Activated CD4-positive, alpha-beta memory T cell treated with anti-CD3 and anti-CD28 coated beads for 36 hours (primary cell): ENCODE results near the gene QSOX1. TPM values are rescaled to one million over a fixed set of nuclear protein-coding genes. Genes with fewer than 3 reads are reported as not detected.

Source experiments
- CTCF ChIA-PET: fragments of 350-600 bp; sonication (Branson Sonifier 250); formaldehyde crosslinking; loops from one replicate; lab custom pipeline; 2021; ENCODE audit warnings: antibody characterized with exemption, inconsistent platforms; lab: Charles Lee
- POLR2A ChIA-PET: fragments of 350-600 bp; sonication (Branson Sonifier 250); formaldehyde crosslinking; loops from one replicate; lab custom pipeline; 2021; ENCODE audit warnings: antibody characterized with exemption; lab: Charles Lee
- DNase-seq: peaks from one replicate; pipeline ENCODE4 v3.0.0-alpha.2; 2020
- H3K27ac Mint-ChIP-seq: one replicate; pipeline ENCODE4 v1.8.0; 2021; ENCODE audit warnings: mixed read lengths
- H3K27me3 Mint-ChIP-seq: one replicate; pipeline ENCODE4 v1.8.0; 2021; ENCODE audit warnings: mixed read lengths
- H3K36me3 Mint-ChIP-seq: one replicate; pipeline ENCODE4 v1.8.0; 2021; ENCODE audit warnings: mixed read lengths
- H3K4me1 Mint-ChIP-seq: one replicate; pipeline ENCODE4 v1.8.0; 2021; ENCODE audit warnings: low read depth, mixed read lengths
- H3K4me3 Mint-ChIP-seq: one replicate; pipeline ENCODE4 v1.8.0; 2021; ENCODE audit warnings: mild to moderate bottlenecking, mixed read lengths
- H3K9me3 Mint-ChIP-seq: one replicate; pipeline ENCODE4 v1.8.0; 2021; ENCODE audit warnings: mixed read lengths
- intact Hi-C: fragments of 100-400 bp; cut with micrococcal nuclease; formaldehyde crosslinking; loops from one replicate; pipeline ENCODE4 v1.15.1; 2023
- total RNA-seq, 2 experiments: library from RNA; stranded (reverse); gene quantifications; one replicate each; pipeline ENCODE4 v1.2.3, GENCODE V29; 2021

Gene QSOX1
- total RNA-seq, 2 experiments from 2014 or later, result 40.3 to 42.4 TPM

- no peak for DNase-seq
- H3K27ac Mint-ChIP-seq, result no peak overlapping the region
- POLR2A ChIA-PET, result no interaction called here
- intact Hi-C loops, result no loop called here
- no peaks in the 10 kb centered on the region for H3K9me3 Mint-ChIP-seq
- peaks cover 5% of the 10 kb centered on the region for H3K27me3 Mint-ChIP-seq
- H3K36me3 Mint-ChIP-seq, result no peaks in the 10 kb centered on the region
- H3K4me3 Mint-ChIP-seq, result no peak overlapping the region
- H3K4me1 Mint-ChIP-seq, result peaks cover under 1% of the 10 kb centered on the region
- CTCF ChIA-PET, result no interaction called here
These were observed 53.6 kb downstream of the QSOX1 start for GRCh38 chr1:180208264-180208663.

GRCh38 chr1:180210008-180210620, 55.4 kb downstream of the QSOX1 start:
- ChIA-PET POLR2A (no interaction called here), CTCF (no interaction called here)
- peaks cover 5% of the 10 kb centered on the region for H3K27me3 Mint-ChIP-seq
- peaks cover 9% of the 10 kb centered on the region for H3K4me1 Mint-ChIP-seq
- intact Hi-C loops, result no loop called here
- no peaks in the 10 kb centered on the region for H3K9me3 Mint-ChIP-seq
- DNase-seq, result no peak
- H3K36me3 Mint-ChIP-seq, result no peaks in the 10 kb centered on the region
- no peak overlapping the region for H3K27ac Mint-ChIP-seq
- no peak overlapping the region for H3K4me3 Mint-ChIP-seq

DNA sequence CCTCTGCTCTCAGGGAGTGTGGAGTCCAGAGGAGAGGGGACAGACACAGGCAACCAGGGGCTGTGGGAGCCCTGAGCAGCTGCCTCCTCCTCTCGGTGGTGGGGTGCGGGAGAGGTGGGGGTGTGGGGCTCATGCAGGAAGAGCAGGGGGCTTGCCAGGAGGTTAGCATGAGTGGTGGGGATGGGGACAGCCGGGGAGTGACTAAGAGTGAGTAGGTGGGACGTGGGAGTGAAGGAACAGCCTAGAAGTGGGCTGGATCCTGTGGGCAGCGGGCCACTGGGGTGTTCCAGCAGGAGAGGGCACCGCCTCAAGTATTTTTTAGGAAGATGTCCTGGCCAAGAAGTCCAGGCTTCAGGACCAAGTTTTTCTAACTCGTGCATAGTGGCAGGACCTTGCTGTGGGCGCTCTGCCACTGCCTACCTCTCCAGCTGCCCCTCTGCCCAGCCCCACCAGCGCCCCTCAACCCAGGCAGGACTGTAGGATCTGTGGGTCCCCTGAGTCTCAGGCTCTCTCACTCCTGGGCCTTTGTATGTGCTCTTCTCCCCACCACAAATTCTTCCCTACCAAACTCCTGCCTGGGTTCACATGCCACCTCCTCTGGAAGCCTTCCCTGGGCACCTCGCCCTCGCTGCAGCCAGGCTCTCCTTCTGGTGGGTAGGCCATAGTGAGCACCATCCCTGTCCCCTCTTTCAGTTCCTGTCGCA, 56.6 kb downstream of the QSOX1 start:
- Mint-ChIP-seq H3K4me3 (no peak overlapping the region), H3K4me1 (peaks cover 16% of the 10 kb centered on the region), H3K36me3 (no peaks in the 10 kb centered on the region), H3K9me3 (no peaks in the 10 kb centered on the region), H3K27ac (no peak overlapping the region), H3K27me3 (peaks cover 5% of the 10 kb centered on the region)
- CTCF ChIA-PET, result no interaction called here
- DNase-seq, result no peak
- intact Hi-C loops, result no loop called here
- POLR2A ChIA-PET, result no interaction called here

DNA sequence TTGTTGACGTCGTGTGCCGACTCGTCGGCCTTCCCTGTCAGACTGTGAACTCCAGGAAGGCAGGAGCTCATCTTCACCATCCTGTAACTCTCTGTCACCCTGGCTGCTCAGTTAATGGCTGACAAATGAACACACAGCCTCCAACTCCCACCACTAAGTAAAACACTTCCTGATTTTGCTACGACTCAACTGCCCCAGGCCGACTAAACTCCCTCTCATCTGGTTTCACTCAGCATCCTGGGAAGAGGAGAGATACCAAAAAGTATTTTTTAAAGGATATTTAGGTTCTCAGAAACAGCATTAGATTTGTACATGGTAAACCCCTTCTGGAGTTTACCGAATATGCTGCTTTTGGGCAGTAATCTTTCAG, 57.2 kb downstream of the QSOX1 start:
- ChIA-PET POLR2A (no interaction called here), CTCF (interaction anchor here (2.4 kb wide), 1 partner anchor 32 kb away, joined by 16 read pairs; no protein-coding TSS in a partner anchor)
- peaks cover 16% of the 10 kb centered on the region for H3K4me1 Mint-ChIP-seq
- intact Hi-C loops, result no loop called here
- H3K4me3 Mint-ChIP-seq, result no peak overlapping the region
- peaks cover 5% of the 10 kb centered on the region for H3K27me3 Mint-ChIP-seq
- H3K9me3 Mint-ChIP-seq, result no peaks in the 10 kb centered on the region
- DNase-seq, result no peak
- H3K27ac Mint-ChIP-seq, result no peak overlapping the region
- no peaks in the 10 kb centered on the region for H3K36me3 Mint-ChIP-seq

- intact Hi-C loops, result no loop called here
- peak overlapping the region; percentile 48 for H3K4me3 Mint-ChIP-seq
- H3K4me1 Mint-ChIP-seq, result peaks cover 16% of the 10 kb centered on the region
- H3K36me3 Mint-ChIP-seq, result no peaks in the 10 kb centered on the region
- H3K27ac Mint-ChIP-seq, result no peak overlapping the region
- CTCF ChIA-PET, result interaction anchor here (0.6 to 2.4 kb wide), 4 partner anchors 9 to 1645 kb away, joined by 3 to 16 read pairs (median 4); no protein-coding TSS in a partner anchor
- H3K27me3 Mint-ChIP-seq, result peaks cover 5% of the 10 kb centered on the region
- H3K9me3 Mint-ChIP-seq, result no peaks in the 10 kb centered on the region
- POLR2A ChIA-PET, result no interaction called here
- DNase-seq, result peak; percentile 78
These were observed 58.9 kb downstream of the QSOX1 start for GRCh38 chr1:180213401-180214170.

GRCh38 chr1:180215856-180216625, 61.4 kb downstream of the QSOX1 start:
- no peaks in the 10 kb centered on the region for H3K9me3 Mint-ChIP-seq
- ChIA-PET CTCF (no interaction called here), POLR2A (no interaction called here)
- H3K27me3 Mint-ChIP-seq, result peaks cover 5% of the 10 kb centered on the region
- intact Hi-C loops, result no loop called here
- H3K4me3 Mint-ChIP-seq, result no peak overlapping the region
- H3K27ac Mint-ChIP-seq, result no peak overlapping the region
- DNase-seq, result no peak
- peaks cover 16% of the 10 kb centered on the region for H3K4me1 Mint-ChIP-seq
- H3K36me3 Mint-ChIP-seq, result no peaks in the 10 kb centered on the region

GRCh38 chr1:180217006-180217405, 62.3 kb downstream of the QSOX1 start:
- Mint-ChIP-seq H3K27ac (no peak overlapping the region), H3K4me3 (no peak overlapping the region), H3K9me3 (no peaks in the 10 kb centered on the region), H3K36me3 (no peaks in the 10 kb centered on the region), H3K27me3 (no peaks in the 10 kb centered on the region), H3K4me1 (peaks cover 16% of the 10 kb centered on the region)
- DNase-seq, result no peak
- ChIA-PET POLR2A (no interaction called here), CTCF (interaction anchor here (0.7 kb wide), 1 partner anchor 14 kb away, joined by 3 read pairs; no protein-coding TSS in a partner anchor)
- intact Hi-C loops, result no loop called here

DNA sequence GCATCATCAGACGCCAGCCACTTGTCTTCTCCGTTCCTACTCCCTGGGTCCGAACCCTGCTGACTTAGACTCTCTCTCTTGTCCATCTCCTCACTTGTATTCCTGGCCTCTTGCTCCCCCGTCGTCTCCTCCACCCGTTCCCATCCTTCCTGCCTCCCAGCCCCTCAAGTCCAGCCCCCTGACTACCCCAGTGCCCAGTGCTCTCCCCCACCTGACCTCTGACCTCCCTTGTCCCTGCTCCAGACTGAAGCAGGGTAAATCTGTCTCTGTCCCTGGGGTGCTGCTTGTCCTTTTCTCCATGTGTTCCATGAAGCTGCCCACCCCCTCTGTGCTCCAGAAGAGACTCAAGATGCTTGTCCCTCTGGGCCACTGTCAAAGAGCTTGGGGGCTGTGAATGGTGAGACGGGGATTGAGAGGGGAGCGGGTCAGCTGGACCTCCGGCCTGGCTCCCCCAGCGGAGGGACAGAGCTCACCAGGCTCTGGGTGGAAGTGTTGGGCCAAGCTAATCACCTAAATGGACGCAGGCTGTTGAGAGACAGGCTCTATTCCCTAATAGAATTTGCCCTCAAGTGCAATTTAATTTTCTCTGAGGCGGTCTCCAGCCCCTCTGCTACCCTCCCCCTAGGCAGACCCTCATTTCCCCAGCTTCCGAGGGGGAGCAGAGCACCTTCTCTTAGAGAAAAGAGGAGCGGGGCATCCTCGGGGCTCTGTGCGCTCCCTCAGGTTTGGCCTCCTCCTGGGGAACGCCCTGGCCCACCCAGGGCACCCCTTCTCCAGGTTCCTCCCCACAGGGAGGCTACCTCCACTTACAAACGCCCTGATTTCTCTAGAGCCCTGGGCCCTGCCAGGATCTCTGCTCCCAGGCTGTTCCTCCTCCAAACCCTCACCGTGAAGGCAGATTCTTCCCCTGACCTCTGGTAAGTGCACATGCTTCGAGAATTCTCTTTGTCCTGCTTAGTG, 64.4 kb downstream of the QSOX1 start:
- no peak for DNase-seq

GRCh38 chr1:180219776-180220175, 65.1 kb downstream of the QSOX1 start:
- intact Hi-C loops, result no loop called here
- H3K36me3 Mint-ChIP-seq, result no peaks in the 10 kb centered on the region
- no peak for DNase-seq
- peaks cover 7% of the 10 kb centered on the region for H3K4me1 Mint-ChIP-seq
- H3K4me3 Mint-ChIP-seq, result no peak overlapping the region
- H3K27ac Mint-ChIP-seq, result no peak overlapping the region
- CTCF ChIA-PET, result no interaction called here
- H3K9me3 Mint-ChIP-seq, result no peaks in the 10 kb centered on the region
- H3K27me3 Mint-ChIP-seq, result peaks cover 11% of the 10 kb centered on the region
- POLR2A ChIA-PET, result no interaction called here

More for the DNA sequence above, 64.4 kb downstream of the QSOX1 start:
- Mint-ChIP-seq H3K27ac (no peak overlapping the region), H3K4me1 (peaks cover 8% of the 10 kb centered on the region), H3K4me3 (no peak overlapping the region), H3K27me3 (peaks cover 5% of the 10 kb centered on the region), H3K36me3 (no peaks in the 10 kb centered on the region), H3K9me3 (no peaks in the 10 kb centered on the region)
- intact Hi-C loops, result no loop called here
- CTCF ChIA-PET, result no interaction called here
- POLR2A ChIA-PET, result no interaction called here

DNA sequence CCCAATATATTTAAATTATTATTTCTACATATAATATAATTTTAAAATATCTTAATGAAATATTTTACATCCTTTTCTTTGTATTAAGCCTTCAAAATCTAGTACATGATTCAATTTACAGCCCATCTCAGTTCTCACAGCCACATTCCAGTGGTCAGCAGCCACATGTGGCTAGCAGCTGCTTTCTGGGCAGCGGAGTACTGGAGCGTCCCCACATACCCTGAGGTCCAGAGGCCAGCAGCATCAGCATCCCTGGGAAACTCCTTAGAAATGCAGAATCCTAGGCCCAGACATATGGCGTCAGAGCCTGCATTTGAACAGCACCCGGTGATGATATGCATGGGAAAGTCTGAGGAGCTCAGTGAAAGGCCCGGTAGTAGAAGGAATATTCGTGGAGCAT, 66.8 kb downstream of the QSOX1 start:
- no peak overlapping the region for H3K27ac Mint-ChIP-seq
- no peak for DNase-seq
- no peaks in the 10 kb centered on the region for H3K4me1 Mint-ChIP-seq
- H3K4me3 Mint-ChIP-seq, result no peak overlapping the region
- H3K27me3 Mint-ChIP-seq, result peaks cover 23% of the 10 kb centered on the region
- no peaks in the 10 kb centered on the region for H3K9me3 Mint-ChIP-seq
- intact Hi-C loops, result no loop called here
- ChIA-PET POLR2A (no interaction called here), CTCF (interaction anchor here (1.0 to 2.4 kb wide), 2 partner anchors 10 to 14 kb away, joined by 3 to 6 read pairs; no protein-coding TSS in a partner anchor)
- H3K36me3 Mint-ChIP-seq, result no peaks in the 10 kb centered on the region

DNA sequence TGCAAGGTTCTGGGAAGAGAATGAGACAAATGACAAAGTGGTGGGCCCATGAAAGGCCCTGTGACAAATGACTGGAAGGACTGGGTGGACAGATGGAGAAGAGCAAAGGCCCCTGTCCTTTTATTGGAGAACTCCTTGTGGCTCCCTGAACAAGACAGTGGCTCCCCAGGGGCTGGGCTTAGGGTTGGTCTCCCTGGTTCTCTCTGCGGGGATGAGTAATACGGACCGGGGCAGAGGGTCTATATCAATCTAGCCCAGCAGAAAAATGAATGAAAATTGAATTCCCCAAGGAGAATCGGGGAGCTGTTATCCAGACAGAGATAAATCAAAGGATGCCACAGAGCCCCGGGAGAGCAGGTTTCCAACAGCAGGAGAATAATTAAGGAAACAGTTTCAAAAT, 70.2 kb downstream of the QSOX1 start:
- DNase-seq, result no peak
- H3K27ac Mint-ChIP-seq, result no peak overlapping the region
- ChIA-PET CTCF (interaction anchor here (1.2 to 1.4 kb wide), 2 partner anchors 7 to 37 kb away, joined by 3 read pairs; no protein-coding TSS in a partner anchor), POLR2A (no interaction called here)
- H3K9me3 Mint-ChIP-seq, result no peaks in the 10 kb centered on the region
- H3K36me3 Mint-ChIP-seq, result no peaks in the 10 kb centered on the region
- H3K27me3 Mint-ChIP-seq, result peaks cover 44% of the 10 kb centered on the region
- peaks cover 2% of the 10 kb centered on the region for H3K4me1 Mint-ChIP-seq
- intact Hi-C loops, result no loop called here
- no peak overlapping the region for H3K4me3 Mint-ChIP-seq
